Measurements from ENCODE around the gene VANGL2. TPM values are rescaled to one million over a fixed set of nuclear protein-coding genes. Genes with fewer than 3 reads are reported as not detected.

VANGL2 gene
- total and polyA plus RNA-seq, 7 donors: 0.18 to 0.94 (median 0.44) TPM

GRCh38 chr1:160412028-160412362 is 11.6 kb downstream of the VANGL2 start:
- 87 to 89% (median 88%) methylated on average over 3 of the region's 3 CpGs for WGBS, 3 donors
- no peaks in the 10 kb centered on the region for H3K27me3 ChIP-seq (ENCODE audit: insufficient read depth in 3 of 3, low read length in 2 of 3)
- no peaks in the 10 kb centered on the region for H3K4me1 ChIP-seq
- intact Hi-C loops (cut with DNase I): no loop called here
- H3K4me3 ChIP-seq: no peak overlapping the region
- H3K36me3 ChIP-seq (ENCODE audit: insufficient read depth in 1 of 2, low read depth in 1 of 2): no peaks in the 10 kb centered on the region
- DNase-seq: no peak
- no peaks in the 10 kb centered on the region for H3K9me3 ChIP-seq
- no peak for TF ChIP-seq CTCF (IDR thresholded peaks at IDR 0.05)
- no peak overlapping the region for H3K27ac ChIP-seq
- no peak for ATAC-seq

GRCh38 chr1:160413716-160414115 is 13.4 kb downstream of the VANGL2 start:
- Histone ChIP-seq H3K4me3 (no peak overlapping the region), H3K36me3 (ENCODE audit: insufficient read depth in 1 of 2, low read depth in 1 of 2) (no peaks in the 10 kb centered on the region), H3K4me1 (no peaks in the 10 kb centered on the region), H3K27me3 (ENCODE audit: insufficient read depth in 3 of 3, low read length in 2 of 3) (no peaks in the 10 kb centered on the region), H3K9me3 (no peaks in the 10 kb centered on the region), H3K27ac (no peak overlapping the region)
- ATAC-seq (no peak), DNase-seq (no peak)
- no peak for TF ChIP-seq CTCF (IDR thresholded peaks at IDR 0.05)
- intact Hi-C loops (cut with DNase I): no loop called here
- 69 to 76% (median 72%) methylated on average over 3 of the region's 3 CpGs for WGBS, 3 donors

- H3K27ac ChIP-seq: no peak overlapping the region
- H3K4me3 ChIP-seq: no peak overlapping the region
- 95 to 100% (median 97%) methylated on average over 2 of the region's 2 CpGs for WGBS, 3 donors
- ATAC-seq (no peak), DNase-seq (no peak)
- intact Hi-C loops (cut with DNase I): no loop called here
- TF ChIP-seq CTCF (IDR thresholded peaks at IDR 0.05): no peak
- no peaks in the 10 kb centered on the region for H3K27me3 ChIP-seq (ENCODE audit: insufficient read depth in 3 of 3, low read length in 2 of 3)
- no peaks in the 10 kb centered on the region for H3K9me3 ChIP-seq
- H3K4me1 ChIP-seq: no peaks in the 10 kb centered on the region
- H3K36me3 ChIP-seq (ENCODE audit: insufficient read depth in 1 of 2, low read depth in 1 of 2): no peaks in the 10 kb centered on the region
These were observed 14.5 kb downstream of the VANGL2 start for GRCh38 chr1:160414881-160415280.

- no peak for TF ChIP-seq CTCF (IDR thresholded peaks at IDR 0.05)
- Histone ChIP-seq H3K4me1 (no peaks in the 10 kb centered on the region), H3K27me3 (ENCODE audit: insufficient read depth in 3 of 3, low read length in 2 of 3) (no peaks in the 10 kb centered on the region), H3K4me3 (no peak overlapping the region), H3K27ac (no peak overlapping the region), H3K36me3 (ENCODE audit: insufficient read depth in 1 of 2, low read depth in 1 of 2) (no peaks in the 10 kb centered on the region), H3K9me3 (no peaks in the 10 kb centered on the region)
- no peak for DNase-seq
- intact Hi-C loops (cut with DNase I): no loop called here
- WGBS, 3 donors: 92 to 96% (median 94%) methylated on average over 29 of the region's 29 CpGs
- ATAC-seq: no peak
These were observed 15.4 kb downstream of the VANGL2 start for GRCh38 chr1:160415696-160416290.

- Histone ChIP-seq H3K4me1 (no peaks in the 10 kb centered on the region), H3K4me3 (no peak overlapping the region), H3K27ac (no peak overlapping the region), H3K9me3 (no peaks in the 10 kb centered on the region), H3K36me3 (ENCODE audit: insufficient read depth in 1 of 2, low read depth in 1 of 2) (no peaks in the 10 kb centered on the region), H3K27me3 (ENCODE audit: insufficient read depth in 3 of 3, low read length in 2 of 3) (no peaks in the 10 kb centered on the region)
- WGBS, 3 donors: 67 to 75% (median 70%) methylated on average over 4 of the region's 4 CpGs
- TF ChIP-seq CTCF (IDR thresholded peaks at IDR 0.05): no peak
- DNase-seq (no peak), ATAC-seq (no peak)
- intact Hi-C loops (cut with DNase I): no loop called here
These were observed 16.0 kb downstream of the VANGL2 start for GRCh38 chr1:160416369-160416768.
